ENCODE data around the gene RHOC. TPM values are rescaled to one million over a fixed set of nuclear protein-coding genes. Genes with fewer than 3 reads are reported as not detected.

Gene RHOC
- total RNA-seq, 1 experiment from 2014 or later, result 197 TPM

- no peak overlapping the region for H3K27ac ChIP-seq (ENCODE audit: low read length)
- no peaks in the 10 kb centered on the region; the same call in 1 of the 2 replicates for H3K36me3 ChIP-seq (ENCODE audit: control insufficient read depth, insufficient read depth, low read length)
- in situ Hi-C loops (cut with HindIII; ENCODE audit: low pct_unique_long_range_greater_than_20kb, low sequenced_read_pairs) (no loop called here), intact Hi-C loops (cut with micrococcal nuclease; ENCODE audit: unreplicated experiment) (no loop called here)
- DNase-seq (ENCODE audit: low read depth, low spot score), result no peak
- no peak overlapping the region for H3K4me3 ChIP-seq (ENCODE audit: low read depth in 2 of 2, low read length in 2 of 2)
- H3K4me1 ChIP-seq (ENCODE audit: control insufficient read depth, insufficient read depth, low read length), result no peaks in the 10 kb centered on the region
- no TSS peak for BruUV-seq (replicated peaks)
- POLR2A ChIA-PET, result no interaction called here
- TF ChIP-seq POLR2AphosphoS5 (IDR thresholded peaks at IDR 0.05; ENCODE audit: low read depth, low read length) (no peak), TCF7L2 (IDR thresholded peaks at IDR 0.05; ENCODE audit: low read depth, low read length) (no peak), SIN3A (IDR thresholded peaks at IDR 0.05; ENCODE audit: borderline replicate concordance, insufficient read depth, low read depth, low read length) (no peak)
- TF ChIP-seq, protein P1, sequence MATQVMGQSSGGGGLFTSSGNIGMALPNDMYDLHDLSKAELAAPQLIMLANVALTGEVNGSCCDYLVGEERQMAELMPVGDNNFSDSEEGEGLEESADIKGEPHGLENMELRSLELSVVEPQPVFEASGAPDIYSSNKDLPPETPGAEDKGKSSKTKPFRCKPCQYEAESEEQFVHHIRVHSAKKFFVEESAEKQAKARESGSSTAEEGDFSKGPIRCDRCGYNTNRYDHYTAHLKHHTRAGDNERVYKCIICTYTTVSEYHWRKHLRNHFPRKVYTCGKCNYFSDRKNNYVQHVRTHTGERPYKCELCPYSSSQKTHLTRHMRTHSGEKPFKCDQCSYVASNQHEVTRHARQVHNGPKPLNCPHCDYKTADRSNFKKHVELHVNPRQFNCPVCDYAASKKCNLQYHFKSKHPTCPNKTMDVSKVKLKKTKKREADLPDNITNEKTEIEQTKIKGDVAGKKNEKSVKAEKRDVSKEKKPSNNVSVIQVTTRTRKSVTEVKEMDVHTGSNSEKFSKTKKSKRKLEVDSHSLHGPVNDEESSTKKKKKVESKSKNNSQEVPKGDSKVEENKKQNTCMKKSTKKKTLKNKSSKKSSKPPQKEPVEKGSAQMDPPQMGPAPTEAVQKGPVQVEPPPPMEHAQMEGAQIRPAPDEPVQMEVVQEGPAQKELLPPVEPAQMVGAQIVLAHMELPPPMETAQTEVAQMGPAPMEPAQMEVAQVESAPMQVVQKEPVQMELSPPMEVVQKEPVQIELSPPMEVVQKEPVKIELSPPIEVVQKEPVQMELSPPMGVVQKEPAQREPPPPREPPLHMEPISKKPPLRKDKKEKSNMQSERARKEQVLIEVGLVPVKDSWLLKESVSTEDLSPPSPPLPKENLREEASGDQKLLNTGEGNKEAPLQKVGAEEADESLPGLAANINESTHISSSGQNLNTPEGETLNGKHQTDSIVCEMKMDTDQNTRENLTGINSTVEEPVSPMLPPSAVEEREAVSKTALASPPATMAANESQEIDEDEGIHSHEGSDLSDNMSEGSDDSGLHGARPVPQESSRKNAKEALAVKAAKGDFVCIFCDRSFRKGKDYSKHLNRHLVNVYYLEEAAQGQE (IDR thresholded peaks at IDR 0.05; ENCODE audit: insufficient read depth in 1 of 2, low read depth in 2 of 2, low read length in 1 of 2), result no peak
- CTCF ChIA-PET, result no interaction called here
- H3K9me3 ChIP-seq (ENCODE audit: control insufficient read depth, insufficient read depth, low read depth, low read length), result no peaks in the 10 kb centered on the region
- no peaks in the 10 kb centered on the region for H3K27me3 ChIP-seq (ENCODE audit: control insufficient read depth, insufficient read depth, low read length)
- ATAC-seq, result no peak
Measured at GRCh38 chr1:112687361-112687760, 19.6 kb downstream of the RHOC start.

DNA sequence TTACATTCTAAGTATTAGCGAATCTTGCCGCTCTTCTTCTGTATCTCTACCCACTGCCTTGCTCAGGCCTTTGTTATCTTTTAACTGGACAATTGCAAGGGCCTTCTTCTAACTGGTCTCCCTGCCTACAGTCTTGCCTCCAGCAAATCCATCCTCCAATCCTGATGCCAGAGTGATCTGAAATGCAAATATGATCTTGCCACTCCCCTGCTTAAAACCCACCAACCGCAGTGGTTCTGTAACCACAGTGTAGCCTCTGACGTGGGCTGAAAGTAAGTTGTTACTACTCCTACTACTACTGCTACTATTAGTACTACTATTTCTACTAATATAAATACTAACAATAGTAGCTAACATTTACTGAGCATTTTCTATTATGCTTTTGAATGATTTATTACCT lies 20.1 kb downstream of the RHOC start:
- CTCF ChIA-PET, result no interaction called here
- POLR2A ChIA-PET, result no interaction called here
- H3K27ac ChIP-seq (ENCODE audit: low read length), result no peak overlapping the region
- H3K27me3 ChIP-seq (ENCODE audit: control insufficient read depth, insufficient read depth, low read length), result no peaks in the 10 kb centered on the region
- no peaks in the 10 kb centered on the region; the same call in 1 of the 2 replicates for H3K36me3 ChIP-seq (ENCODE audit: control insufficient read depth, insufficient read depth, low read length)
- no peaks in the 10 kb centered on the region for H3K4me1 ChIP-seq (ENCODE audit: control insufficient read depth, insufficient read depth, low read length)
- H3K9me3 ChIP-seq (ENCODE audit: control insufficient read depth, insufficient read depth, low read depth, low read length), result no peaks in the 10 kb centered on the region
- no TSS peak for BruUV-seq (replicated peaks)
- H3K4me3 ChIP-seq (ENCODE audit: low read depth in 2 of 2, low read length in 2 of 2), result no peak overlapping the region
- TF ChIP-seq TCF7L2 (IDR thresholded peaks at IDR 0.05; ENCODE audit: low read depth, low read length), result no peak
- intact Hi-C loops (cut with micrococcal nuclease; ENCODE audit: unreplicated experiment) (no loop called here), in situ Hi-C loops (cut with HindIII; ENCODE audit: low pct_unique_long_range_greater_than_20kb, low sequenced_read_pairs) (no loop called here)
- ATAC-seq (no peak), DNase-seq (ENCODE audit: low read depth, low spot score) (no peak)

DNA sequence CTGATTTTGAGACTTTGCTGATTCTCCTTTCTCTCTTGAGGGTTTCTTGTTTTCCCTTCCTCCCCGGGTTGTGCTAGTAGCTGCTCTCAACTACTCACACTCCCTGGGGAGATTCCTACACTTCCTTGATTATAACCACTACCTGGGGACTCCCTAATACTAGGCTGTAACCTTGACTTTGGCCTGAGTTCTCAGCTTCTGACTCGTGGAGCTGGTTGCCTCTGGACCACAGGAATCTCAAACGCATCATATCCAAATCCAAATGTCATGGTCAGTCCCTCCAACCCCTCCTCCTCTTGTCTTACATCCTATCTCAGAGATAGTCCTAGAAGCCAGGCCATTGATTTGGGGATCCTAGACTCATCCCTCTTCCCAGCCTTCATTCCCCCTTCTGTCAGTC lies 20.5 kb downstream of the RHOC start:
- no peaks in the 10 kb centered on the region for H3K4me1 ChIP-seq (ENCODE audit: control insufficient read depth, insufficient read depth, low read length)
- ATAC-seq (no peak), DNase-seq (ENCODE audit: low read depth, low spot score) (no peak)
- no peak overlapping the region for H3K4me3 ChIP-seq (ENCODE audit: low read depth in 2 of 2, low read length in 2 of 2)
- no peak overlapping the region for H3K27ac ChIP-seq (ENCODE audit: low read length)
- H3K27me3 ChIP-seq (ENCODE audit: control insufficient read depth, insufficient read depth, low read length), result no peaks in the 10 kb centered on the region
- no peaks in the 10 kb centered on the region for H3K9me3 ChIP-seq (ENCODE audit: control insufficient read depth, insufficient read depth, low read depth, low read length)
- no peaks in the 10 kb centered on the region; the same call in 1 of the 2 replicates for H3K36me3 ChIP-seq (ENCODE audit: control insufficient read depth, insufficient read depth, low read length)
- in situ Hi-C loops (cut with HindIII; ENCODE audit: low pct_unique_long_range_greater_than_20kb, low sequenced_read_pairs) (no loop called here), intact Hi-C loops (cut with micrococcal nuclease; ENCODE audit: unreplicated experiment) (no loop called here)
- TF ChIP-seq POLR2AphosphoS5 (IDR thresholded peaks at IDR 0.05; ENCODE audit: low read depth, low read length) (no peak), SIN3A (IDR thresholded peaks at IDR 0.05; ENCODE audit: borderline replicate concordance, insufficient read depth, low read depth, low read length) (no peak), TCF7L2 (IDR thresholded peaks at IDR 0.05; ENCODE audit: low read depth, low read length) (no peak)
- TF ChIP-seq, protein P1 (IDR thresholded peaks at IDR 0.05; ENCODE audit: insufficient read depth in 1 of 2, low read depth in 2 of 2, low read length in 1 of 2), result no peak
- POLR2A ChIA-PET, result no interaction called here
- CTCF ChIA-PET, result no interaction called here
- no TSS peak for BruUV-seq (replicated peaks)

All from Panc1 (cell line).